HepG2 (cell line): ENCODE results near the gene FIGNL1. TPM values are rescaled to one million over a fixed set of nuclear protein-coding genes. Genes with fewer than 3 reads are reported as not detected.
A peak's percentile ranks its signal among the peaks of the same experiment; 100 is the strongest.

Experiments used
- ATAC-seq: fragments of 200-7000 bp; cut with Tn5 transposase; 3 replicates; pipeline ENCODE4 v1.9.1; 2020; ENCODE audit warnings: mild to moderate bottlenecking, moderate library complexity
- BruUV-seq: library from RNA; stranded (reverse); fragments of 400-500 nt; replicated peaks from 2 replicates; lab custom pipeline; 2021; lab: Mats Ljungman, UMichigan
- CTCF ChIA-PET: fragments of 300-600 bp; formaldehyde crosslinking; extraction: SDS; loops from one replicate; lab custom pipeline; 2021; ENCODE audit warnings: low total read pairs, inconsistent platforms, low intra/inter-chr PET ratio; lab: Yijun Ruan, JAX
- POLR2A ChIA-PET: fragments of 350-600 bp; sonication (Branson Sonifier 250); formaldehyde crosslinking; loops from one replicate; lab custom pipeline; 2020; ENCODE audit warnings: antibody characterized with exemption, inconsistent platforms; lab: Yijun Ruan, JAX
- DNase-seq: peaks from one replicate; pipeline ENCODE4 v3.0.0-alpha.2; 2015; ENCODE audit warnings: low spot score
- FAIRE-seq: peaks from 3 replicates; lab custom pipeline; 2011; peaks lifted over from hg19 to GRCh38; lab: Jason Lieb, UNC
- H2AFZ ChIP-seq: one replicate; pipeline ENCODE4 v1.6.1; 2011; ENCODE audit warnings: low read length, inconsistent platforms
- H3K27ac ChIP-seq: fragments of 300-600 bp; 3 replicates; pipeline ENCODE4 v1.8.0; 2011; ENCODE audit warnings: mixed run types, mild to moderate bottlenecking, mixed read lengths, low read length, inconsistent platforms; ENCODE audit not compliant: insufficient read depth; ENCODE audit errors: extremely low read length
- H3K27me3 ChIP-seq, 2 experiments: fragments of 200-600 bp in 1 of 2; 2 replicates in 1 of 2; 3 replicates in 1 of 2; pipeline versions ENCODE4 v1.6.0 to v1.8.0; 2011; ENCODE audit warnings: low read length in 2 of 2, mild to moderate bottlenecking in 2 of 2, moderate library complexity in 2 of 2, inconsistent platforms in 1 of 2; ENCODE audit not compliant: insufficient read depth in 2 of 2, control insufficient read depth in 1 of 2
- H3K36me3 ChIP-seq, 2 experiments: fragments of 200-600 bp in 1 of 2; replicated peaks in 1 of 2; 2 replicates in 1 of 2; 3 replicates in 1 of 2; pipeline versions ENCODE4 v1.5.1 to v1.8.0; 2011; ENCODE audit warnings: low read length in 2 of 2, inconsistent platforms in 1 of 2; ENCODE audit not compliant: insufficient read depth in 2 of 2, control insufficient read depth in 1 of 2
- H3K4me1 ChIP-seq: 2 replicates; pipeline ENCODE4 v1.5.1; 2012; ENCODE audit warnings: low read length, inconsistent platforms; ENCODE audit not compliant: insufficient read depth
- H3K4me2 ChIP-seq: 2 replicates; pipeline ENCODE4 v1.6.0; 2011; ENCODE audit warnings: low read depth, low read length, inconsistent platforms
- H3K4me3 ChIP-seq, 3 experiments: fragments of 200-600 bp in 1 of 3; sonication (generic), shearing (Covaris generic) in 1 of 3; replicated peaks in 1 of 3; 2 replicates each; pipeline ENCODE4 v1.5.1; 2011 to 2016; ENCODE audit warnings: low read length in 3 of 3, inconsistent platforms in 2 of 3, low read depth in 2 of 3, mild to moderate bottlenecking in 2 of 3, control low read depth in 1 of 3, mixed read lengths in 1 of 3; ENCODE audit not compliant: insufficient read depth in 1 of 3
- H3K79me2 ChIP-seq: one replicate; pipeline ENCODE4 v1.6.1; 2011; ENCODE audit warnings: low read length, inconsistent platforms; ENCODE audit not compliant: insufficient read depth
- H3K9ac ChIP-seq: 2 replicates; pipeline ENCODE4 v1.6.0; 2011; ENCODE audit warnings: mild to moderate bottlenecking, low read depth, low read length, inconsistent platforms; ENCODE audit not compliant: insufficient read depth
- H3K9me3 ChIP-seq: 2 replicates; pipeline ENCODE4 v1.5.1; 2012; ENCODE audit warnings: mild to moderate bottlenecking, low read length
- H4K20me1 ChIP-seq: 2 replicates; pipeline ENCODE4 v1.6.0; 2011; ENCODE audit warnings: inconsistent platforms, mild to moderate bottlenecking, low read length, moderate library complexity; ENCODE audit not compliant: insufficient read depth
- KMT2B ChIP-seq: IDR thresholded peaks from 2 replicates; pipeline ENCODE4 v1.6.1; 2016; ENCODE audit warnings: missing genetic modification reagents, missing compliant biosample characterization
- MNT ChIP-seq: fragments of 450-650 bp; IDR thresholded peaks from 2 replicates; pipeline ENCODE4 v1.6.1; 2016
- NFYC ChIP-seq: IDR thresholded peaks from 2 replicates; pipeline ENCODE4 v1.6.1; 2016; ENCODE audit warnings: missing genetic modification reagents, missing compliant biosample characterization
- STAT5B ChIP-seq: sonication (generic); formaldehyde crosslinking; IDR thresholded peaks from 2 replicates; pipeline ENCODE4 v1.4.0; 2020; ENCODE audit warnings: missing genetic modification reagents
- ZBTB25 ChIP-seq: IDR thresholded peaks from 2 replicates; pipeline ENCODE4 v1.6.1; 2018; ENCODE audit warnings: missing genetic modification reagents
- ZNF414 ChIP-seq: sonication (generic); formaldehyde crosslinking; IDR thresholded peaks from 2 replicates; pipeline ENCODE4 v1.5.0; 2020; ENCODE audit warnings: missing genetic modification reagents
- ZNF614 ChIP-seq: IDR thresholded peaks from 2 replicates; pipeline ENCODE4 v1.6.1; 2018; ENCODE audit warnings: missing biosample characterization, missing genetic modification reagents, inconsistent platforms, borderline replicate concordance
- WGBS: methylation state at CpG from one replicate; pipeline ENCODE4 v1.1.6; 2017; ENCODE audit warnings: low lambda C conversion rate; 5-methylcytosine and 5-hydroxymethylcytosine counted together
- in situ Hi-C: cut with HindIII; loops from 2 replicates; pipeline ENCODE4 v1.10.0; 2017; ENCODE audit warnings: low pct_unique_long_range_greater_than_20kb; ENCODE audit not compliant: extremely low pct_ligation_motif_present
- intact Hi-C: fragments of 100-400 bp; cut with micrococcal nuclease; formaldehyde crosslinking; loops from one replicate; pipeline ENCODE4 v1.10.0; 2022; ENCODE audit not compliant: unreplicated experiment
- polyA plus RNA-seq, 8 experiments: library from polyadenylated mRNA; depleted of rRNA in 3 of 8; stranded (reverse) in 7 of 8; unstranded in 1 of 8; fragments of >200 nt; fragmentation: Illumina TruSeq in 4 of 8; extraction: Trizol in 4 of 8; gene quantifications; 2 replicates each; pipeline versions ENCODE4 v1.2.1 to v1.2.3, GENCODE V29; 2011 to 2016; ENCODE audit warnings: low read depth in 4 of 8, missing spikeins in 1 of 8, mixed read lengths in 1 of 8; ENCODE audit not compliant: insufficient read depth in 1 of 8
- total RNA-seq, 5 experiments: library from RNA; depleted of rRNA; stranded (reverse); fragments of >200 nt; fragmentation: Illumina TruSeq; extraction: Trizol; gene quantifications; 2 replicates each; pipeline ENCODE4 v1.2.3, GENCODE V29; 2016; ENCODE audit warnings: low read depth in 1 of 5

FIGNL1 gene
- total and polyA plus RNA-seq, 2 of the 13 experiments (the other 11 are each of a cell fraction or from before 2014, with no cell fraction given) = 4.0 to 20.9 TPM

- H3K9ac ChIP-seq = no peak overlapping the region
- no peaks in the 10 kb centered on the region for H3K36me3 ChIP-seq
- no peaks in the 10 kb centered on the region for H3K79me2 ChIP-seq
- WGBS = 0% methylated on average over 7 of the region's 7 CpGs
- in situ Hi-C loops (loop anchor here (10.0 kb wide), 2 partner anchors 212 to 272 kb away; no protein-coding TSS in a partner anchor), intact Hi-C loops (no loop called here)
- DNase-seq (no peak), ATAC-seq (no peak), FAIRE-seq (no peak)
- no peak overlapping the region for H3K27ac ChIP-seq
- no TSS peak for BruUV-seq
- TF ChIP-seq MNT = peak; percentile 67
- TF ChIP-seq ZNF614 (CRISPR knock-in tag) = no peak
- H3K4me3 ChIP-seq = no peak overlapping the region
- POLR2A ChIA-PET = no interaction called here
- peaks cover 0 to 21% of the 10 kb centered on the region in 2 experiments; a peak in 3 of 5 replicates for H3K27me3 ChIP-seq
- H3K4me1 ChIP-seq = no peaks in the 10 kb centered on the region
- no peak overlapping the region for H2AFZ ChIP-seq
- H3K9me3 ChIP-seq = no peaks in the 10 kb centered on the region
- H3K4me2 ChIP-seq = no peak overlapping the region
- H4K20me1 ChIP-seq = no peaks in the 10 kb centered on the region
- CTCF ChIA-PET = interaction anchor here (1.7 to 2.3 kb wide), 2 partner anchors 211 to 274 kb away, joined by 13 to 15 read pairs; no protein-coding TSS in a partner anchor
Measured at GRCh38 chr7:50416527-50417182, 33.5 kb downstream of the FIGNL1 start.

- H3K27ac ChIP-seq = no peak overlapping the region
- no peaks in the 10 kb centered on the region for H3K9me3 ChIP-seq
- no peak for ATAC-seq
- ChIA-PET POLR2A (no interaction called here), CTCF (no interaction called here)
- H3K4me2 ChIP-seq = no peak overlapping the region
- H3K79me2 ChIP-seq = no peaks in the 10 kb centered on the region
- peaks cover 0 to 24% of the 10 kb centered on the region in 2 experiments; a peak in 3 of 5 replicates for H3K27me3 ChIP-seq
- no peaks in the 10 kb centered on the region for H4K20me1 ChIP-seq
- H3K4me3 ChIP-seq = no peak overlapping the region
- FAIRE-seq = no peak
- no peak overlapping the region for H3K9ac ChIP-seq
- DNase-seq = no peak
- BruUV-seq = no TSS peak
- no peak for TF ChIP-seq ZNF414 (CRISPR knock-in tag)
- no peak for TF ChIP-seq NFYC
- no peak for TF ChIP-seq KMT2B (CRISPR knock-in tag)
- no peak for TF ChIP-seq STAT5B
- TF ChIP-seq ZBTB25 = no peak
- H3K4me1 ChIP-seq = no peaks in the 10 kb centered on the region
- H2AFZ ChIP-seq = no peak overlapping the region
- H3K36me3 ChIP-seq = no peaks in the 10 kb centered on the region
- intact Hi-C loops (no loop called here), in situ Hi-C loops (loop anchor here (10.0 kb wide), 2 partner anchors 211 to 271 kb away; no protein-coding TSS in a partner anchor)
- 22% methylated on average over 5 of the region's 6 CpGs for WGBS
Measured at GRCh38 chr7:50415844-50416364, 34.2 kb downstream of the FIGNL1 start.
